ENCODE results near the gene ARHGAP15.

GRCh38 chr2:143259368-143259958 lies 130.2 kb downstream of the ARHGAP15 start:
- TF ChIP-seq RAD21 (IDR thresholded peaks at IDR 0.05; ENCODE audit: low read depth) (peak; percentile 75), ATF3 (IDR thresholded peaks at IDR 0.05) (no peak), POLR2A (IDR thresholded peaks at IDR 0.05; ENCODE audit: borderline replicate concordance, extremely low read depth, insufficient read depth, insufficient read length) (no peak), SP1 (IDR thresholded peaks at IDR 0.05; ENCODE audit: low read depth) (no peak), EZH2 (IDR thresholded peaks at IDR 0.05) (no peak), EZH2phosphoT487 (IDR thresholded peaks at IDR 0.05; ENCODE audit: borderline replicate concordance) (no peak), REST (IDR thresholded peaks at IDR 0.05; ENCODE audit: low read depth) (no peak), SRF (IDR thresholded peaks at IDR 0.05; ENCODE audit: low read depth) (no peak), POLR2AphosphoS5 (IDR thresholded peaks at IDR 0.05; ENCODE audit: low read depth, low read length) (no peak), ZNF274 (IDR thresholded peaks at IDR 0.05; ENCODE audit: low read depth, low read length) (no peak), SIN3A (IDR thresholded peaks at IDR 0.05; ENCODE audit: low read depth) (no peak)
- TF ChIP-seq, protein P1, sequence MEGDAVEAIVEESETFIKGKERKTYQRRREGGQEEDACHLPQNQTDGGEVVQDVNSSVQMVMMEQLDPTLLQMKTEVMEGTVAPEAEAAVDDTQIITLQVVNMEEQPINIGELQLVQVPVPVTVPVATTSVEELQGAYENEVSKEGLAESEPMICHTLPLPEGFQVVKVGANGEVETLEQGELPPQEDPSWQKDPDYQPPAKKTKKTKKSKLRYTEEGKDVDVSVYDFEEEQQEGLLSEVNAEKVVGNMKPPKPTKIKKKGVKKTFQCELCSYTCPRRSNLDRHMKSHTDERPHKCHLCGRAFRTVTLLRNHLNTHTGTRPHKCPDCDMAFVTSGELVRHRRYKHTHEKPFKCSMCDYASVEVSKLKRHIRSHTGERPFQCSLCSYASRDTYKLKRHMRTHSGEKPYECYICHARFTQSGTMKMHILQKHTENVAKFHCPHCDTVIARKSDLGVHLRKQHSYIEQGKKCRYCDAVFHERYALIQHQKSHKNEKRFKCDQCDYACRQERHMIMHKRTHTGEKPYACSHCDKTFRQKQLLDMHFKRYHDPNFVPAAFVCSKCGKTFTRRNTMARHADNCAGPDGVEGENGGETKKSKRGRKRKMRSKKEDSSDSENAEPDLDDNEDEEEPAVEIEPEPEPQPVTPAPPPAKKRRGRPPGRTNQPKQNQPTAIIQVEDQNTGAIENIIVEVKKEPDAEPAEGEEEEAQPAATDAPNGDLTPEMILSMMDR (IDR thresholded peaks at IDR 0.05 in 2 of 3, conservative IDR thresholded peaks at IDR 0.05 in 1 of 3; ENCODE audit: borderline replicate concordance in 1 of 3, insufficient read depth in 1 of 3, low read depth in 2 of 3, low read length in 2 of 3): peak; percentile 73 to 81 (median 76)
- TF ChIP-seq, protein P2, sequence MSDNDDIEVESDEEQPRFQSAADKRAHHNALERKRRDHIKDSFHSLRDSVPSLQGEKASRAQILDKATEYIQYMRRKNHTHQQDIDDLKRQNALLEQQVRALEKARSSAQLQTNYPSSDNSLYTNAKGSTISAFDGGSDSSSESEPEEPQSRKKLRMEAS (IDR thresholded peaks at IDR 0.05): no peak
